T-helper 17 cell (primary cell): ENCODE results near the gene STRIP1. TPM values are rescaled to one million over a fixed set of nuclear protein-coding genes. Genes with fewer than 3 reads are reported as not detected.
A peak's percentile ranks its signal among the peaks of the same experiment; 100 is the strongest.

Experiments used
- ATAC-seq: fragments of 150-1000 bp; cut with Tn5 transposase; 2 replicates; pipeline ENCODE4 v1.10.0; 2021; ENCODE audit warnings: mild to moderate bottlenecking, moderate library complexity
- DNase-seq, 3 donors: peaks; one replicate each; pipeline versions ENCODE4 v3.0.0 to v3.0.0-alpha.2; 2020 to 2021
- H3K9me3 ChIP-seq: one replicate; pipeline ENCODE4 v1.7.0; 2013; ENCODE audit warnings: low read length, mild to moderate bottlenecking; ENCODE audit not compliant: control insufficient read depth, poor library complexity, severe bottlenecking
- H3K27ac Mint-ChIP-seq: one replicate; pipeline ENCODE4 v1.8.0; 2022; ENCODE audit warnings: mild to moderate bottlenecking, moderate library complexity, mixed read lengths
- H3K27me3 Mint-ChIP-seq: one replicate; pipeline ENCODE4 v1.8.0; 2022; ENCODE audit warnings: mixed read lengths
- H3K36me3 Mint-ChIP-seq: one replicate; pipeline ENCODE4 v1.8.0; 2022; ENCODE audit warnings: low read depth, mixed read lengths
- H3K4me1 Mint-ChIP-seq: one replicate; pipeline ENCODE4 v1.8.0; 2022; ENCODE audit warnings: mild to moderate bottlenecking, mixed read lengths
- H3K4me3 Mint-ChIP-seq: one replicate; pipeline ENCODE4 v1.8.0; 2022; ENCODE audit warnings: mild to moderate bottlenecking, moderate library complexity, mixed read lengths
- total RNA-seq, 4 donors: library from RNA in 2 of 4; stranded (reverse) in 2 of 4; gene quantifications; one replicate each; pipeline ENCODE4 v1.2.3 and lab custom pipeline; 2022 to 2026

The STRIP1 gene
- total RNA-seq (10 to 100 TPM; 70.1 to 86.8 TPM), total RNA-seq (lab: John Stamatoyannopoulos, UW) (106 to 128 reads per million in 2 donors)

- ATAC-seq = peak; percentile 96
- DNase-seq = peak; percentile 78 to 87 (median 86)
- H3K4me1 Mint-ChIP-seq = peaks cover 37% of the 10 kb centered on the region
- peak within 1 kb of the TSS; percentile 95 for H3K4me3 Mint-ChIP-seq
- no peaks in the 10 kb centered on the region for H3K9me3 ChIP-seq
- H3K27me3 Mint-ChIP-seq = no peaks in the 10 kb centered on the region
- peak within 1 kb of the TSS; percentile 86 for H3K27ac Mint-ChIP-seq
- peaks cover 8% of the 10 kb centered on the region for H3K36me3 Mint-ChIP-seq
These were observed at the start of gene STRIP1 for GRCh38 chr1:110034451-110035235. Gene STRIP1 (plus strand): TSS chr1:110034624. CDS start chr1:110034638, 14 bp downstream.

GRCh38 chr1:109985247-109986053, 49.0 kb upstream of the STRIP1 start:
- H3K4me1 Mint-ChIP-seq = peaks cover 38% of the 10 kb centered on the region
- H3K36me3 Mint-ChIP-seq = no peaks in the 10 kb centered on the region
- no peak for DNase-seq

GRCh38 chr1:109986054-109986444, 48.4 kb upstream of the STRIP1 start:
- no peaks in the 10 kb centered on the region for H3K27me3 Mint-ChIP-seq
- H3K36me3 Mint-ChIP-seq = no peaks in the 10 kb centered on the region

More at GRCh38 chr1:109985247-109986053, 49.0 kb upstream of the STRIP1 start:
- no peaks in the 10 kb centered on the region for H3K9me3 ChIP-seq
- Mint-ChIP-seq H3K27ac (peak overlapping the region; percentile 96), H3K27me3 (no peaks in the 10 kb centered on the region), H3K4me3 (peak overlapping the region; percentile 99)
- ATAC-seq = no peak

GRCh38 chr1:109988349-109988914, 46.0 kb upstream of the STRIP1 start:
- peaks cover 3% of the 10 kb centered on the region for H3K36me3 Mint-ChIP-seq
- H3K4me3 Mint-ChIP-seq = no peak overlapping the region

More at GRCh38 chr1:109986054-109986444, 48.4 kb upstream of the STRIP1 start:
- H3K9me3 ChIP-seq = no peaks in the 10 kb centered on the region
- no peak for ATAC-seq
- Mint-ChIP-seq H3K4me3 (peak overlapping the region; percentile 99), H3K4me1 (peaks cover 40% of the 10 kb centered on the region), H3K27ac (no peak overlapping the region)
- DNase-seq = no peak

GRCh38 chr1:109989506-109990301, 44.7 kb upstream of the STRIP1 start:
- Mint-ChIP-seq H3K36me3 (peaks cover 3% of the 10 kb centered on the region), H3K27me3 (no peaks in the 10 kb centered on the region), H3K4me3 (no peak overlapping the region), H3K4me1 (peaks cover 40% of the 10 kb centered on the region), H3K27ac (no peak overlapping the region)
- DNase-seq = no peak
- no peak for ATAC-seq
- no peaks in the 10 kb centered on the region for H3K9me3 ChIP-seq

More at GRCh38 chr1:109988349-109988914, 46.0 kb upstream of the STRIP1 start:
- H3K9me3 ChIP-seq = no peaks in the 10 kb centered on the region
- no peak overlapping the region for H3K27ac Mint-ChIP-seq
- ATAC-seq (no peak), DNase-seq (no peak)
- H3K4me1 Mint-ChIP-seq = peaks cover 42% of the 10 kb centered on the region
- no peaks in the 10 kb centered on the region for H3K27me3 Mint-ChIP-seq

- H3K27me3 Mint-ChIP-seq = no peaks in the 10 kb centered on the region
These were observed 44.1 kb upstream of the STRIP1 start for GRCh38 chr1:109990302-109990653.

GRCh38 chr1:109991400-109991925, 43.0 kb upstream of the STRIP1 start:
- ATAC-seq (no peak), DNase-seq (no peak)
- H3K36me3 Mint-ChIP-seq = peaks cover 3% of the 10 kb centered on the region
- H3K27ac Mint-ChIP-seq = peak overlapping the region; percentile 21
- H3K27me3 Mint-ChIP-seq = no peaks in the 10 kb centered on the region
- H3K4me1 Mint-ChIP-seq = peaks cover 29% of the 10 kb centered on the region
- H3K4me3 Mint-ChIP-seq = no peak overlapping the region
- no peaks in the 10 kb centered on the region for H3K9me3 ChIP-seq

More at GRCh38 chr1:109990302-109990653, 44.1 kb upstream of the STRIP1 start:
- DNase-seq = no peak
- Mint-ChIP-seq H3K4me1 (peaks cover 39% of the 10 kb centered on the region), H3K27ac (no peak overlapping the region), H3K36me3 (peaks cover 3% of the 10 kb centered on the region), H3K4me3 (no peak overlapping the region)
- ATAC-seq = no peak
- no peaks in the 10 kb centered on the region for H3K9me3 ChIP-seq

GRCh38 chr1:109993885-109994284, 40.5 kb upstream of the STRIP1 start:
- Mint-ChIP-seq H3K4me3 (no peak overlapping the region), H3K27me3 (no peaks in the 10 kb centered on the region), H3K27ac (no peak overlapping the region), H3K36me3 (peaks cover 3% of the 10 kb centered on the region), H3K4me1 (peaks cover 22% of the 10 kb centered on the region)
- no peak for ATAC-seq
- no peak for DNase-seq
- H3K9me3 ChIP-seq = no peaks in the 10 kb centered on the region

GRCh38 chr1:109994654-109995053, 39.8 kb upstream of the STRIP1 start:
- ATAC-seq (no peak), DNase-seq (no peak)
- peaks cover 20% of the 10 kb centered on the region for H3K4me1 Mint-ChIP-seq
- no peak overlapping the region for H3K27ac Mint-ChIP-seq
- no peaks in the 10 kb centered on the region for H3K9me3 ChIP-seq
- no peak overlapping the region for H3K4me3 Mint-ChIP-seq
- H3K27me3 Mint-ChIP-seq = no peaks in the 10 kb centered on the region
- H3K36me3 Mint-ChIP-seq = peaks cover 3% of the 10 kb centered on the region

GRCh38 chr1:109995536-109995935, 38.9 kb upstream of the STRIP1 start:
- H3K36me3 Mint-ChIP-seq = peaks cover 3% of the 10 kb centered on the region
- H3K27ac Mint-ChIP-seq = no peak overlapping the region
- DNase-seq = no peak
- H3K27me3 Mint-ChIP-seq = no peaks in the 10 kb centered on the region
- no peak overlapping the region for H3K4me3 Mint-ChIP-seq
- ATAC-seq = no peak
- H3K4me1 Mint-ChIP-seq = peaks cover 17% of the 10 kb centered on the region
- H3K9me3 ChIP-seq = no peaks in the 10 kb centered on the region

- H3K9me3 ChIP-seq = no peaks in the 10 kb centered on the region
- ATAC-seq (no peak), DNase-seq (no peak)
- no peak overlapping the region for H3K27ac Mint-ChIP-seq
- no peak overlapping the region for H3K4me3 Mint-ChIP-seq
- no peaks in the 10 kb centered on the region for H3K27me3 Mint-ChIP-seq
- peaks cover 11% of the 10 kb centered on the region for H3K4me1 Mint-ChIP-seq
- H3K36me3 Mint-ChIP-seq = peaks cover 2% of the 10 kb centered on the region
These were observed 37.9 kb upstream of the STRIP1 start for GRCh38 chr1:109996476-109996875.

- Mint-ChIP-seq H3K36me3 (no peaks in the 10 kb centered on the region), H3K4me1 (peaks cover 10% of the 10 kb centered on the region), H3K27ac (no peak overlapping the region), H3K4me3 (no peak overlapping the region), H3K27me3 (no peaks in the 10 kb centered on the region)
- DNase-seq (no peak), ATAC-seq (no peak)
- no peaks in the 10 kb centered on the region for H3K9me3 ChIP-seq
These were observed 37.1 kb upstream of the STRIP1 start for GRCh38 chr1:109997204-109997866.
